Osteocyte (in vitro differentiated cells): Measurements from ENCODE around the gene ENOX1. TPM values are rescaled to one million over a fixed set of nuclear protein-coding genes. Genes with fewer than 3 reads are reported as not detected.

Source experiments
- DNase-seq: peaks from one replicate; pipeline ENCODE4 v3.0.0; 2021; ENCODE audit warnings: mixed read lengths; ENCODE audit not compliant: unreplicated experiment; ENCODE audit errors: extremely low spot score
- H3K27ac Mint-ChIP-seq: one replicate; pipeline ENCODE4 v1.8.0; 2021; ENCODE audit warnings: mild to moderate bottlenecking, mixed read lengths; ENCODE audit not compliant: unreplicated experiment
- H3K27me3 Mint-ChIP-seq: one replicate; pipeline ENCODE4 v1.8.0; 2021; ENCODE audit warnings: mixed read lengths; ENCODE audit not compliant: unreplicated experiment
- H3K36me3 Mint-ChIP-seq: one replicate; pipeline ENCODE4 v1.8.0; 2021; ENCODE audit warnings: mixed read lengths; ENCODE audit not compliant: unreplicated experiment
- H3K4me1 Mint-ChIP-seq: one replicate; pipeline ENCODE4 v1.8.0; 2021; ENCODE audit warnings: mixed read lengths; ENCODE audit not compliant: unreplicated experiment
- H3K4me3 Mint-ChIP-seq: one replicate; pipeline ENCODE4 v1.8.0; 2021; ENCODE audit warnings: mild to moderate bottlenecking, moderate library complexity, mixed read lengths; ENCODE audit not compliant: unreplicated experiment
- H3K9me3 Mint-ChIP-seq: one replicate; pipeline ENCODE4 v1.8.0; 2021; ENCODE audit warnings: mixed read lengths; ENCODE audit not compliant: unreplicated experiment
- total RNA-seq: library from RNA; stranded (reverse); gene quantifications from 2 replicates; pipeline ENCODE4 v1.2.1, GENCODE V29; 2021
- TF ChIP-seq, protein P1 (sequence below): fragments of 200-600 bp; sonication (generic); IDR thresholded peaks from 2 replicates; pipeline ENCODE4 v1.5.0; 2021; ENCODE audit warnings: antibody characterized with exemption, mild to moderate bottlenecking, moderate library complexity

The ENOX1 gene
- total RNA-seq, 1 donor from 2014 or later: 5.9 TPM

- TF ChIP-seq, protein P1, sequence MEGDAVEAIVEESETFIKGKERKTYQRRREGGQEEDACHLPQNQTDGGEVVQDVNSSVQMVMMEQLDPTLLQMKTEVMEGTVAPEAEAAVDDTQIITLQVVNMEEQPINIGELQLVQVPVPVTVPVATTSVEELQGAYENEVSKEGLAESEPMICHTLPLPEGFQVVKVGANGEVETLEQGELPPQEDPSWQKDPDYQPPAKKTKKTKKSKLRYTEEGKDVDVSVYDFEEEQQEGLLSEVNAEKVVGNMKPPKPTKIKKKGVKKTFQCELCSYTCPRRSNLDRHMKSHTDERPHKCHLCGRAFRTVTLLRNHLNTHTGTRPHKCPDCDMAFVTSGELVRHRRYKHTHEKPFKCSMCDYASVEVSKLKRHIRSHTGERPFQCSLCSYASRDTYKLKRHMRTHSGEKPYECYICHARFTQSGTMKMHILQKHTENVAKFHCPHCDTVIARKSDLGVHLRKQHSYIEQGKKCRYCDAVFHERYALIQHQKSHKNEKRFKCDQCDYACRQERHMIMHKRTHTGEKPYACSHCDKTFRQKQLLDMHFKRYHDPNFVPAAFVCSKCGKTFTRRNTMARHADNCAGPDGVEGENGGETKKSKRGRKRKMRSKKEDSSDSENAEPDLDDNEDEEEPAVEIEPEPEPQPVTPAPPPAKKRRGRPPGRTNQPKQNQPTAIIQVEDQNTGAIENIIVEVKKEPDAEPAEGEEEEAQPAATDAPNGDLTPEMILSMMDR: no peak
- Mint-ChIP-seq H3K36me3 (peaks cover 1% of the 10 kb centered on the region), H3K27me3 (no peaks in the 10 kb centered on the region), H3K9me3 (no peaks in the 10 kb centered on the region), H3K4me1 (peaks cover 8% of the 10 kb centered on the region), H3K27ac (no peak overlapping the region), H3K4me3 (no peak overlapping the region)
- no peak for DNase-seq
These were observed 424.2 kb downstream of the ENOX1 start for GRCh38 chr13:43362556-43362955.

- Mint-ChIP-seq H3K9me3 (no peaks in the 10 kb centered on the region), H3K4me1 (peaks cover 6% of the 10 kb centered on the region), H3K36me3 (peaks cover 1% of the 10 kb centered on the region), H3K27me3 (no peaks in the 10 kb centered on the region), H3K27ac (no peak overlapping the region), H3K4me3 (no peak overlapping the region)
- DNase-seq: no peak
- TF ChIP-seq, protein P1: no peak
These were observed 425.7 kb downstream of the ENOX1 start for GRCh38 chr13:43360892-43361610.

DNA sequence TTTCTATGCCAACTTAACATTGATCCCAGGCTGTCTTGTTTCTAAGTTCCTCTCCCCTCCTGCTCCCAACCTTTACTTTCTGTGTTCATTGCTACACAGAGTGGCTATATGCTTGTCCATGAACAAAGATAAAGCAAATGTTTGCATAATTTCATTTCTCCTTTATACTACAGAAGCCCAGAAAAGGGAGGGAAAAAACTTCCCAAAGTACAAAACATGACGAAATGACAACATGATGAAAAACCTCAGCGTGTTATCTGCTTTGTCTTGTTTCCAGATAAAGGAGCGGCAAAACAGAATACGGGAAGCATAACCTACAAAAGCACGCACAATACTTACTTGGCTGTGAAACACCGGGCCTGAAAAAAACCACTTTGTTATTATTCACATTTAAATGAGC, 426.6 kb downstream of the ENOX1 start:
- H3K4me3 Mint-ChIP-seq: no peak overlapping the region
- TF ChIP-seq, protein P1: no peak
- no peaks in the 10 kb centered on the region for H3K27me3 Mint-ChIP-seq
- DNase-seq: no peak
- H3K27ac Mint-ChIP-seq: no peak overlapping the region
- peaks cover 1% of the 10 kb centered on the region for H3K36me3 Mint-ChIP-seq
- no peaks in the 10 kb centered on the region for H3K9me3 Mint-ChIP-seq
- peaks cover 6% of the 10 kb centered on the region for H3K4me1 Mint-ChIP-seq

- peaks cover 10% of the 10 kb centered on the region for H3K4me1 Mint-ChIP-seq
- TF ChIP-seq, protein P1: no peak
- no peaks in the 10 kb centered on the region for H3K27me3 Mint-ChIP-seq
- peaks cover 1% of the 10 kb centered on the region for H3K36me3 Mint-ChIP-seq
- no peak overlapping the region for H3K4me3 Mint-ChIP-seq
- no peak for DNase-seq
- H3K27ac Mint-ChIP-seq: no peak overlapping the region
- no peaks in the 10 kb centered on the region for H3K9me3 Mint-ChIP-seq
These were observed 427.2 kb downstream of the ENOX1 start for GRCh38 chr13:43359536-43359935.

- TF ChIP-seq, protein P1: no peak
- Mint-ChIP-seq H3K9me3 (no peaks in the 10 kb centered on the region), H3K36me3 (peaks cover 1% of the 10 kb centered on the region), H3K4me3 (no peak overlapping the region), H3K27me3 (no peaks in the 10 kb centered on the region), H3K27ac (no peak overlapping the region), H3K4me1 (peaks cover 14% of the 10 kb centered on the region)
- DNase-seq: no peak
These were observed 429.2 kb downstream of the ENOX1 start for GRCh38 chr13:43357564-43357963.
